ENCODE measurements around the gene BRAF. TPM values are rescaled to one million over a fixed set of nuclear protein-coding genes. Genes with fewer than 3 reads are reported as not detected.
"Not testable (repeated sequence)": the region's sequence is repeated elsewhere in the genome, so short reads cannot be mapped to it uniquely, and the experiment has no call there.

The BRAF gene
- total RNA-seq, 1 donor from 2014 or later = 25.6 TPM

- Mint-ChIP-seq H3K9me3 (peaks cover 10% of the 10 kb centered on the region), H3K36me3 (ENCODE audit: low read depth) (peaks cover 28% of the 10 kb centered on the region), H3K4me3 (ENCODE audit: low read depth) (no peak overlapping the region), H3K4me1 (ENCODE audit: low read depth) (peaks cover 12% of the 10 kb centered on the region), H3K27ac (no peak overlapping the region), H3K27me3 (ENCODE audit: low read depth) (no peaks in the 10 kb centered on the region)
- intact Hi-C loops (cut with micrococcal nuclease) = no loop called here
- DNase-seq (ENCODE audit: low spot score) = no peak
Measured at GRCh38 chr7:140864732-140865131, 60.0 kb downstream of the BRAF start.

- H3K27me3 Mint-ChIP-seq (ENCODE audit: low read depth) = no peaks in the 10 kb centered on the region
- no peak for DNase-seq (ENCODE audit: low spot score)
- no peak overlapping the region for H3K27ac Mint-ChIP-seq
- no peak overlapping the region for H3K4me3 Mint-ChIP-seq (ENCODE audit: low read depth)
- peaks cover 8% of the 10 kb centered on the region for H3K4me1 Mint-ChIP-seq (ENCODE audit: low read depth)
- peaks cover 26% of the 10 kb centered on the region for H3K36me3 Mint-ChIP-seq (ENCODE audit: low read depth)
- peaks cover 10% of the 10 kb centered on the region for H3K9me3 Mint-ChIP-seq
- intact Hi-C loops (cut with micrococcal nuclease) = no loop called here
Measured at GRCh38 chr7:140863867-140864266, 60.9 kb downstream of the BRAF start.

GRCh38 chr7:140863184-140863583 lies 61.5 kb downstream of the BRAF start:
- Mint-ChIP-seq H3K4me1 (ENCODE audit: low read depth) (peaks cover 3% of the 10 kb centered on the region), H3K36me3 (ENCODE audit: low read depth) (peaks cover 23% of the 10 kb centered on the region), H3K4me3 (ENCODE audit: low read depth) (no peak overlapping the region), H3K27ac (no peak overlapping the region), H3K9me3 (peaks cover 10% of the 10 kb centered on the region), H3K27me3 (ENCODE audit: low read depth) (no peaks in the 10 kb centered on the region)
- no peak for DNase-seq (ENCODE audit: low spot score)
- intact Hi-C loops (cut with micrococcal nuclease) = no loop called here

GRCh38 chr7:140857048-140857447 lies 67.7 kb downstream of the BRAF start:
- Mint-ChIP-seq H3K4me3 (ENCODE audit: low read depth) (no peak overlapping the region), H3K27ac (no peak overlapping the region), H3K4me1 (ENCODE audit: low read depth) (no peaks in the 10 kb centered on the region), H3K36me3 (ENCODE audit: low read depth) (no peaks in the 10 kb centered on the region), H3K9me3 (no peaks in the 10 kb centered on the region), H3K27me3 (ENCODE audit: low read depth) (no peaks in the 10 kb centered on the region)
- no peak for DNase-seq (ENCODE audit: low spot score)
- intact Hi-C loops (cut with micrococcal nuclease) = no loop called here

- no peak overlapping the region for H3K27ac Mint-ChIP-seq
- H3K27me3 Mint-ChIP-seq (ENCODE audit: low read depth) = no peaks in the 10 kb centered on the region
- intact Hi-C loops (cut with micrococcal nuclease) = no loop called here
- DNase-seq (ENCODE audit: low spot score) = no peak
- H3K36me3 Mint-ChIP-seq (ENCODE audit: low read depth) = peaks cover 22% of the 10 kb centered on the region
- peaks cover 2% of the 10 kb centered on the region for H3K4me1 Mint-ChIP-seq (ENCODE audit: low read depth)
- H3K4me3 Mint-ChIP-seq (ENCODE audit: low read depth) = no peak overlapping the region
- peaks cover 4% of the 10 kb centered on the region for H3K9me3 Mint-ChIP-seq
Measured at GRCh38 chr7:140841166-140841715, 83.5 kb downstream of the BRAF start.

GRCh38 chr7:140831724-140832123 lies 93.0 kb downstream of the BRAF start:
- H3K4me3 Mint-ChIP-seq (ENCODE audit: low read depth) = no peak overlapping the region
- DNase-seq (ENCODE audit: low spot score) = no peak
- no peaks in the 10 kb centered on the region for H3K27me3 Mint-ChIP-seq (ENCODE audit: low read depth)
- H3K36me3 Mint-ChIP-seq (ENCODE audit: low read depth) = peaks cover 4% of the 10 kb centered on the region
- H3K9me3 Mint-ChIP-seq = no peaks in the 10 kb centered on the region
- intact Hi-C loops (cut with micrococcal nuclease) = no loop called here
- H3K27ac Mint-ChIP-seq = no peak overlapping the region
- H3K4me1 Mint-ChIP-seq (ENCODE audit: low read depth) = peaks cover 7% of the 10 kb centered on the region

GRCh38 chr7:140829720-140830119 lies 95.0 kb downstream of the BRAF start:
- H3K27me3 Mint-ChIP-seq (ENCODE audit: low read depth) = no peaks in the 10 kb centered on the region
- intact Hi-C loops (cut with micrococcal nuclease) = no loop called here
- DNase-seq (ENCODE audit: low spot score) = no peak
- H3K4me3 Mint-ChIP-seq (ENCODE audit: low read depth) = no peak overlapping the region
- H3K36me3 Mint-ChIP-seq (ENCODE audit: low read depth) = no peaks in the 10 kb centered on the region
- peaks cover 5% of the 10 kb centered on the region for H3K4me1 Mint-ChIP-seq (ENCODE audit: low read depth)
- H3K27ac Mint-ChIP-seq = no peak overlapping the region
- H3K9me3 Mint-ChIP-seq = no peaks in the 10 kb centered on the region

GRCh38 chr7:140828741-140829140 lies 96.0 kb downstream of the BRAF start:
- Mint-ChIP-seq H3K9me3 (no peaks in the 10 kb centered on the region), H3K27ac (no peak overlapping the region), H3K4me3 (ENCODE audit: low read depth) (no peak overlapping the region), H3K36me3 (ENCODE audit: low read depth) (no peaks in the 10 kb centered on the region), H3K4me1 (ENCODE audit: low read depth) (peaks cover 2% of the 10 kb centered on the region), H3K27me3 (ENCODE audit: low read depth) (no peaks in the 10 kb centered on the region)
- DNase-seq (ENCODE audit: low spot score) = no peak
- intact Hi-C loops (cut with micrococcal nuclease) = no loop called here

- DNase-seq (ENCODE audit: low spot score); H3K27me3 Mint-ChIP-seq (ENCODE audit: low read depth); intact Hi-C loops (cut with micrococcal nuclease); H3K27ac Mint-ChIP-seq; H3K4me3 Mint-ChIP-seq (ENCODE audit: low read depth); H3K4me1 Mint-ChIP-seq (ENCODE audit: low read depth): not testable (repeated sequence)
- H3K36me3 Mint-ChIP-seq (ENCODE audit: low read depth) = peaks cover 18% of the 10 kb centered on the region
- peaks cover 11% of the 10 kb centered on the region for H3K9me3 Mint-ChIP-seq
Measured at GRCh38 chr7:140817383-140817782, 107.3 kb downstream of the BRAF start.

- Mint-ChIP-seq H3K27ac (no peak overlapping the region), H3K4me1 (ENCODE audit: low read depth) (peaks cover 1% of the 10 kb centered on the region), H3K9me3 (no peaks in the 10 kb centered on the region), H3K4me3 (ENCODE audit: low read depth) (no peak overlapping the region), H3K36me3 (ENCODE audit: low read depth) (no peaks in the 10 kb centered on the region), H3K27me3 (ENCODE audit: low read depth) (no peaks in the 10 kb centered on the region)
- intact Hi-C loops (cut with micrococcal nuclease) = loop anchor here (1.0 to 5.0 kb wide), 3 partner anchors 114 to 721 kb away; partner anchors contain the start of gene BRAF
- DNase-seq (ENCODE audit: low spot score) = peak; percentile 34
Measured at GRCh38 chr7:140810830-140811556, 113.7 kb downstream of the BRAF start.

- intact Hi-C loops (cut with micrococcal nuclease) = loop anchor here (2.0 to 5.0 kb wide), 2 partner anchors 114 to 722 kb away; partner anchors contain the start of gene BRAF
- peaks cover 1% of the 10 kb centered on the region for H3K4me1 Mint-ChIP-seq (ENCODE audit: low read depth)
Measured at GRCh38 chr7:140810385-140810784, 114.3 kb downstream of the BRAF start.

GRCh38 chr7:140778975-140779374 lies 145.8 kb downstream of the BRAF start:
- no peak overlapping the region for H3K4me3 Mint-ChIP-seq (ENCODE audit: low read depth)
- H3K36me3 Mint-ChIP-seq (ENCODE audit: low read depth) = peaks cover 25% of the 10 kb centered on the region
- DNase-seq (ENCODE audit: low spot score) = no peak
- H3K4me1 Mint-ChIP-seq (ENCODE audit: low read depth) = peaks cover 3% of the 10 kb centered on the region
- H3K27me3 Mint-ChIP-seq (ENCODE audit: low read depth) = no peaks in the 10 kb centered on the region
- no peaks in the 10 kb centered on the region for H3K9me3 Mint-ChIP-seq
- no peak overlapping the region for H3K27ac Mint-ChIP-seq
- intact Hi-C loops (cut with micrococcal nuclease) = no loop called here

More at GRCh38 chr7:140810385-140810784, 114.3 kb downstream of the BRAF start:
- Mint-ChIP-seq H3K36me3 (ENCODE audit: low read depth) (no peaks in the 10 kb centered on the region), H3K4me3 (ENCODE audit: low read depth) (no peak overlapping the region), H3K9me3 (no peaks in the 10 kb centered on the region), H3K27ac (no peak overlapping the region), H3K27me3 (ENCODE audit: low read depth) (no peaks in the 10 kb centered on the region)
- DNase-seq (ENCODE audit: low spot score) = no peak

GRCh38 chr7:140778568-140778967 lies 146.2 kb downstream of the BRAF start:
- Mint-ChIP-seq H3K27me3 (ENCODE audit: low read depth) (no peaks in the 10 kb centered on the region), H3K4me1 (ENCODE audit: low read depth) (peaks cover 3% of the 10 kb centered on the region), H3K9me3 (no peaks in the 10 kb centered on the region), H3K4me3 (ENCODE audit: low read depth) (no peak overlapping the region), H3K27ac (no peak overlapping the region), H3K36me3 (ENCODE audit: low read depth) (peaks cover 25% of the 10 kb centered on the region)
- DNase-seq (ENCODE audit: low spot score) = no peak
- intact Hi-C loops (cut with micrococcal nuclease) = no loop called here
